Activated naive CD4-positive, alpha-beta T cell treated with anti-CD3 and anti-CD28 coated beads, Interleukin-2, amount 50 U/mL, for 16 hours (primary cell): ENCODE measurements around the gene TRMT11.

ENCODE experiments used
- DNase-seq: peaks from one replicate; pipeline ENCODE4 v3.0.0-alpha.2; 2020

Gene TRMT11

GRCh38 chr6:126077810-126078776, 91.8 kb downstream of the TRMT11 start:
- no peak for DNase-seq

- DNase-seq: no peak
Observed at GRCh38 chr6:126083875-126084274, 97.5 kb downstream of the TRMT11 start.

- no peak for DNase-seq
Observed at GRCh38 chr6:126086560-126086959, 100.2 kb downstream of the TRMT11 start.
